ENCODE data around the gene UBQLNL. TPM values are rescaled to one million over a fixed set of nuclear protein-coding genes. Genes with fewer than 3 reads are reported as not detected.

The UBQLNL gene
- total RNA-seq, 4 donors from 2014 or later: 0.26 to 3.6 (median 1.9) TPM; not detected in 1

- H3K36me3 ChIP-seq: no peaks in the 10 kb centered on the region
- DNase-seq (ENCODE audit: low spot score in 2 of 2): no peak
- H3K4me1 ChIP-seq: no peaks in the 10 kb centered on the region
- no peaks in the 10 kb centered on the region for H3K9me3 ChIP-seq
- 63% methylated on average over 5 of the region's 5 CpGs for WGBS
- H3K27ac ChIP-seq: no peak overlapping the region
- no peaks in the 10 kb centered on the region for H3K27me3 ChIP-seq
- TF ChIP-seq POLR2A (IDR thresholded peaks at IDR 0.05) (no peak), POLR2AphosphoS5 (IDR thresholded peaks at IDR 0.05) (no peak), CTCF (IDR thresholded peaks at IDR 0.05) (no peak), EP300 (IDR thresholded peaks at IDR 0.05) (no peak)
- no peak overlapping the region for H3K4me3 ChIP-seq
Measured at GRCh38 chr11:5550440-5551095, 34.1 kb upstream of the UBQLNL start.

- TF ChIP-seq POLR2A (IDR thresholded peaks at IDR 0.05) (no peak), CTCF (IDR thresholded peaks at IDR 0.05) (no peak), EP300 (IDR thresholded peaks at IDR 0.05) (no peak), POLR2AphosphoS5 (IDR thresholded peaks at IDR 0.05) (no peak)
- DNase-seq (ENCODE audit: low spot score in 2 of 2): no peak
- Histone ChIP-seq H3K9me3 (no peaks in the 10 kb centered on the region), H3K36me3 (no peaks in the 10 kb centered on the region), H3K27me3 (no peaks in the 10 kb centered on the region), H3K4me3 (no peak within 1 kb of the TSS), H3K27ac (no peak within 1 kb of the TSS), H3K4me1 (no peaks in the 10 kb centered on the region)
- 42% methylated on average over 1 of the region's 1 CpG for WGBS
Measured at GRCh38 chr11:5548440-5548839, 31.9 kb upstream of the UBQLNL start, which contains the start of gene OR52H1. OR52H1 (minus strand) TSS chr11:5548540; CDS start chr11:5545505, 3,035 bp downstream.

- Histone ChIP-seq H3K36me3 (no peaks in the 10 kb centered on the region), H3K9me3 (no peaks in the 10 kb centered on the region), H3K27ac (no peak overlapping the region), H3K4me3 (no peak overlapping the region), H3K27me3 (no peaks in the 10 kb centered on the region), H3K4me1 (no peaks in the 10 kb centered on the region)
- 96% methylated on average over 1 of the region's 1 CpG for WGBS
- DNase-seq (ENCODE audit: low spot score in 2 of 2): no peak
- TF ChIP-seq CTCF (IDR thresholded peaks at IDR 0.05): no peak
- TF ChIP-seq POLR2AphosphoS5 (IDR thresholded peaks at IDR 0.05): no peak
- TF ChIP-seq POLR2A (IDR thresholded peaks at IDR 0.05): no peak
- no peak for TF ChIP-seq EP300 (IDR thresholded peaks at IDR 0.05)
Measured at GRCh38 chr11:5547982-5548381, 31.5 kb upstream of the UBQLNL start.

- no peaks in the 10 kb centered on the region for H3K4me1 ChIP-seq
- no peaks in the 10 kb centered on the region for H3K9me3 ChIP-seq
- H3K27ac ChIP-seq: no peak overlapping the region
- no peaks in the 10 kb centered on the region for H3K27me3 ChIP-seq
- no peak overlapping the region for H3K4me3 ChIP-seq
- H3K36me3 ChIP-seq: no peaks in the 10 kb centered on the region
- no peak for DNase-seq (ENCODE audit: low spot score in 2 of 2)
- TF ChIP-seq EP300 (IDR thresholded peaks at IDR 0.05) (no peak), POLR2A (IDR thresholded peaks at IDR 0.05) (no peak), CTCF (IDR thresholded peaks at IDR 0.05) (no peak), POLR2AphosphoS5 (IDR thresholded peaks at IDR 0.05) (no peak)
- WGBS: 91% methylated on average over 3 of the region's 3 CpGs
Measured at GRCh38 chr11:5546457-5546856, 30.0 kb upstream of the UBQLNL start.

- Histone ChIP-seq H3K27me3 (no peaks in the 10 kb centered on the region), H3K27ac (no peak overlapping the region), H3K36me3 (no peaks in the 10 kb centered on the region), H3K4me1 (no peaks in the 10 kb centered on the region), H3K4me3 (no peak overlapping the region), H3K9me3 (no peaks in the 10 kb centered on the region)
- WGBS: 25% methylated on average over 1 of the region's 1 CpG
- DNase-seq (ENCODE audit: low spot score in 2 of 2): no peak
- TF ChIP-seq EP300 (IDR thresholded peaks at IDR 0.05) (no peak), CTCF (IDR thresholded peaks at IDR 0.05) (no peak), POLR2AphosphoS5 (IDR thresholded peaks at IDR 0.05) (no peak), POLR2A (IDR thresholded peaks at IDR 0.05) (no peak)
Measured at GRCh38 chr11:5541427-5541826, 24.9 kb upstream of the UBQLNL start.

All from suprapubic skin (tissue), 4 donors.